ENCODE data around the gene TREM2. TPM values are rescaled to one million over a fixed set of nuclear protein-coding genes. Genes with fewer than 3 reads are reported as not detected.

Gene TREM2
- total RNA-seq, 2 experiments from 2014 or later = not detected

DNA sequence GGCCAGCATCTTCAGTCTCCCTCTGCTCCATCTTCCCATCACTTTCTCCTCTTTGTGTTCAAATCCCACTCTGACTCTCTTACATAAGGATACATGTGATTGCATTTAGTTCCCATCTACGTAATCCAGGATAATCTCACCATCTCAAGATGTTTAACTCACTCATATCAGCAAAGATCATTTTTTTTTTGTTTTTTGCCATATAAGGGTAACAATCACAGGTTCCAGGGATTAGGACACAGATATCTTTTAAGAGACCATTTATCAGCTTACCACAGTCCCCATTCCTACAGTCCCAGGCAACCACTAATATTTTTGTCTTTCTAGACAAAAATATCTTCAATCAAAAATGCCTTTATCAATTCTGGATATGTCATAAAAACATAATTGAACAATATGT, 41.2 kb upstream of the TREM2 start:
- no peaks in the 10 kb centered on the region for H3K36me3 Mint-ChIP-seq (ENCODE audit: low read depth)
- H3K9me3 Mint-ChIP-seq = peaks cover 3% of the 10 kb centered on the region
- no peaks in the 10 kb centered on the region for H3K9me3 ChIP-seq (ENCODE audit: control insufficient read depth in 1 of 2, insufficient read depth in 1 of 2, low read length in 2 of 2)
- TF ChIP-seq, protein P1, sequence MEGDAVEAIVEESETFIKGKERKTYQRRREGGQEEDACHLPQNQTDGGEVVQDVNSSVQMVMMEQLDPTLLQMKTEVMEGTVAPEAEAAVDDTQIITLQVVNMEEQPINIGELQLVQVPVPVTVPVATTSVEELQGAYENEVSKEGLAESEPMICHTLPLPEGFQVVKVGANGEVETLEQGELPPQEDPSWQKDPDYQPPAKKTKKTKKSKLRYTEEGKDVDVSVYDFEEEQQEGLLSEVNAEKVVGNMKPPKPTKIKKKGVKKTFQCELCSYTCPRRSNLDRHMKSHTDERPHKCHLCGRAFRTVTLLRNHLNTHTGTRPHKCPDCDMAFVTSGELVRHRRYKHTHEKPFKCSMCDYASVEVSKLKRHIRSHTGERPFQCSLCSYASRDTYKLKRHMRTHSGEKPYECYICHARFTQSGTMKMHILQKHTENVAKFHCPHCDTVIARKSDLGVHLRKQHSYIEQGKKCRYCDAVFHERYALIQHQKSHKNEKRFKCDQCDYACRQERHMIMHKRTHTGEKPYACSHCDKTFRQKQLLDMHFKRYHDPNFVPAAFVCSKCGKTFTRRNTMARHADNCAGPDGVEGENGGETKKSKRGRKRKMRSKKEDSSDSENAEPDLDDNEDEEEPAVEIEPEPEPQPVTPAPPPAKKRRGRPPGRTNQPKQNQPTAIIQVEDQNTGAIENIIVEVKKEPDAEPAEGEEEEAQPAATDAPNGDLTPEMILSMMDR (IDR thresholded peaks at IDR 0.05) = no peak
- intact Hi-C loops (cut with DNase I, micrococcal nuclease) = no loop called here
- H3K36me3 ChIP-seq (ENCODE audit: insufficient read depth, low read length) = no peaks in the 10 kb centered on the region
- H3K4me3 Mint-ChIP-seq = no peak overlapping the region
- H3K27ac Mint-ChIP-seq = peak overlapping the region; percentile 100
- peaks cover 48% of the 10 kb centered on the region for H3K4me1 Mint-ChIP-seq (ENCODE audit: low read depth)
- POLR2A ChIA-PET = interaction anchor here (0.7 kb wide), 1 partner anchor 132 kb away, joined by 3 read pairs; the partner anchor contains the start of gene OARD1
- CTCF ChIA-PET = no interaction called here
- H3K27me3 ChIP-seq (ENCODE audit: control insufficient read depth in 1 of 2, insufficient read depth in 2 of 2, low read length in 2 of 2) = no peaks in the 10 kb centered on the region
- H3K4me3 ChIP-seq (ENCODE audit: low read length) = no peak overlapping the region
- peaks cover 44% of the 10 kb centered on the region for H3K4me1 ChIP-seq (ENCODE audit: insufficient read depth, low read length)
- ATAC-seq (ENCODE audit: poor library complexity) = no peak
- no peak overlapping the region for H3K27ac ChIP-seq (ENCODE audit: low read depth in 1 of 2, low read length in 2 of 2)
- H3K27me3 Mint-ChIP-seq = no peaks in the 10 kb centered on the region
- no peak for DNase-seq

DNA sequence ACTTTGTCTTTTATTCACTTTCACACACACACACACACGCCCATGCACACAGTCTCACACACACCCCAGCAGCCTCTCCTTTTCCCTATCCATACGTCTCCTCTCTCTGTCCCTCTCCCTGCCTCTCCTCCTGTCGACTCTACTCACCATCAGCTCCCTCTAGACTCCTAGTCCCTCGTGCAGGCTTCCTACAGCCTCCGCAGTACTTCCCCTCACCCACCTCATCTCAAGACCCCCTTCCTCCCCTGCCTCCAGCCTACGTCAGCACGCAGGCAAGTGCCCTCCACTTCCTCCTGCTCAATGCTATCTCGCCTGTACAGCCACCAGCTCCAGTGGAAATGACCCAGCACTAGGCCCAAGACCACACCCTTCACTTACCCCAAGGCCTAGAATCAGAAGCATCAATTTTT, 38.9 kb upstream of the TREM2 start:
- H3K27me3 Mint-ChIP-seq = no peaks in the 10 kb centered on the region
- ChIA-PET POLR2A (no interaction called here), CTCF (interaction anchor here (1.0 kb wide), 1 partner anchor 10 kb away, joined by 3 read pairs; no protein-coding TSS in a partner anchor)
- Histone ChIP-seq H3K27ac (ENCODE audit: low read depth in 1 of 2, low read length in 2 of 2) (peak overlapping the region; percentile 85 to 96), H3K27me3 (ENCODE audit: control insufficient read depth in 1 of 2, insufficient read depth in 2 of 2, low read length in 2 of 2) (no peaks in the 10 kb centered on the region), H3K4me1 (ENCODE audit: insufficient read depth, low read length) (peaks cover 55% of the 10 kb centered on the region), H3K9me3 (ENCODE audit: control insufficient read depth in 1 of 2, insufficient read depth in 1 of 2, low read length in 2 of 2) (no peaks in the 10 kb centered on the region), H3K4me3 (ENCODE audit: low read length) (no peak overlapping the region), H3K36me3 (ENCODE audit: insufficient read depth, low read length) (peaks cover 5% of the 10 kb centered on the region)
- H3K27ac Mint-ChIP-seq = peak overlapping the region; percentile 100
- intact Hi-C loops (cut with DNase I, micrococcal nuclease) = no loop called here
- no peak for ATAC-seq (ENCODE audit: poor library complexity)
- H3K36me3 Mint-ChIP-seq (ENCODE audit: low read depth) = peaks cover under 1% of the 10 kb centered on the region
- peak overlapping the region; percentile 81 for H3K4me3 Mint-ChIP-seq
- H3K4me1 Mint-ChIP-seq (ENCODE audit: low read depth) = peaks cover 68% of the 10 kb centered on the region
- TF ChIP-seq, protein P1 (IDR thresholded peaks at IDR 0.05) = no peak
- DNase-seq = peak in 2 of 14 experiments; percentile 18 to 20
- no peaks in the 10 kb centered on the region for H3K9me3 Mint-ChIP-seq

DNA sequence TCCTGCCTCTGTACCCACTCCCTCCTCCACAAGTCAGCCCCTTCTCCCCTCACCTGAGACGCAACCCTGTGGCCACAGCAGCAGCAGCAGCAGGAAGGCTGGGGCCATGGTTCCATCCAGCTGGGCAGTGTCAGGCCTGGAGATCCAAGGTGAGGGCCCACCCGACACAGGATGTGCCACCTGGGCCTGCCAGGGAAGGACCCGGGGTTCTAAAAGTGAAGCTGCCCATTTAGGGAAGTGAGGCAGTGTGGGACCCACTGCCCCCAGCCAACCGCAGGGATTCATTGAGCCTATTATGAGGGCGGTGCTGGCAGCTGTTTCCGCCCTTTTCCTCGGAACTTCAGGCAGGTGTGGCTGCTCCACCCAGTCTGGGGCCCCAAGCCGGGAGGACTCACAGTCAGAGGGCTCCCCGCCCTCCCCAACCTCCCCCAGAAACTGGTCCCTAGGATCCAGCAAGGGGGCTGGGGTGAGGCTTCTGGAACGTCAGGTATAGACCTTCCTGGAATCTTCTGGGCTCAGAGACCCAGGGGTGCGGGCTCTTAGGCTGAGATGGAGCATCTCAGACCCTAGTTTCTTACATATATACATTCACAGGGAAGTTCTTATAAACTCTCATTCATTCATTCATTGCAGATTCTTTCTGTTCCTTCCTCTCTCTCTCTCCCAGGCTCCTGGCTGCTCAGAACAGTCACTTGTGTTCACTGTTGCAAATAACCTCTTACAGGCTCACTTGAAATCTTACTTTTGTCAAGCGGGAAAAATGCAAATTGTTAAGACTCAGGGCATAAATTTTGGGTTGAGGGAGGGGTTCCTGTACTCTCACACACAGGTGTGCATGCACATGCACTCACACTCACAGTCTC, 38.2 kb upstream of the TREM2 start, which contains the start of gene TREML2:
TREML2 (minus strand) TSS at position 249 of the 863 bp plus-strand sequence; CDS start at position 108, 141 bp downstream.
- H3K27me3 ChIP-seq (ENCODE audit: control insufficient read depth in 1 of 2, insufficient read depth in 2 of 2, low read length in 2 of 2) = no peaks in the 10 kb centered on the region
- H3K27ac ChIP-seq (ENCODE audit: low read depth in 1 of 2, low read length in 2 of 2) = peak within 1 kb of the TSS; percentile 85 to 96

More for the DNA sequence above, 38.2 kb upstream of the TREM2 start, which contains the start of gene TREML2:
- ChIA-PET POLR2A (interaction anchor here (0.8 to 1.9 kb wide), 10 partner anchors 9 to 850 kb away, joined by 3 to 12 read pairs (median 4); partner anchors contain the start of genes NFYA and OARD1), CTCF (no interaction called here)
- Histone ChIP-seq H3K36me3 (ENCODE audit: insufficient read depth, low read length) (peaks cover 5% of the 10 kb centered on the region), H3K9me3 (ENCODE audit: control insufficient read depth in 1 of 2, insufficient read depth in 1 of 2, low read length in 2 of 2) (no peaks in the 10 kb centered on the region), H3K4me3 (ENCODE audit: low read length) (peak within 1 kb of the TSS; percentile 34), H3K4me1 (ENCODE audit: insufficient read depth, low read length) (peaks cover 55% of the 10 kb centered on the region)
- H3K9me3 Mint-ChIP-seq = no peaks in the 10 kb centered on the region
- peak within 1 kb of the TSS; percentile 81 for H3K4me3 Mint-ChIP-seq
- H3K27me3 Mint-ChIP-seq = no peaks in the 10 kb centered on the region
- intact Hi-C loops (cut with DNase I, micrococcal nuclease) = no loop called here
- peaks cover 6% of the 10 kb centered on the region for H3K36me3 Mint-ChIP-seq (ENCODE audit: low read depth)
- peak in 7 of 14 experiments; percentile 4 to 57 (median 44) for DNase-seq
- peaks cover 74% of the 10 kb centered on the region for H3K4me1 Mint-ChIP-seq (ENCODE audit: low read depth)
- peak within 1 kb of the TSS; percentile 100 for H3K27ac Mint-ChIP-seq
- peak; percentile 37 for ATAC-seq (ENCODE audit: poor library complexity)
- TF ChIP-seq, protein P1 (IDR thresholded peaks at IDR 0.05) = no peak
